H9 (cell line): Measurements from ENCODE around the gene B4GAT1. TPM values are rescaled to one million over a fixed set of nuclear protein-coding genes. Genes with fewer than 3 reads are reported as not detected.

Experiments used
- DNase-seq: peaks from one replicate; pipeline ENCODE4 v3.0.0-alpha.2; 2017
- H2AFZ ChIP-seq: one replicate; pipeline ENCODE4 v1.6.1; 2013; ENCODE audit warnings: mild to moderate bottlenecking, low read length, control low read depth, moderate library complexity
- H2AK5ac ChIP-seq: 2 replicates; pipeline ENCODE4 v1.6.1; 2013; ENCODE audit warnings: low read length, control low read depth, mixed read lengths; ENCODE audit not compliant: insufficient read length
- H2BK120ac ChIP-seq: one replicate; pipeline ENCODE4 v1.6.1; 2013; ENCODE audit warnings: low read depth, mild to moderate bottlenecking, low read length, control low read depth, inconsistent platforms; ENCODE audit not compliant: poor library complexity, severe bottlenecking
- H2BK12ac ChIP-seq: 2 replicates; pipeline ENCODE4 v1.6.1; 2013; ENCODE audit warnings: low read length, control low read depth, mixed read lengths, low read depth; ENCODE audit not compliant: insufficient read length
- H2BK15ac ChIP-seq: 2 replicates; pipeline ENCODE4 v1.6.1; 2013; ENCODE audit warnings: low read depth, low read length, control low read depth
- H2BK20ac ChIP-seq: one replicate; pipeline ENCODE4 v1.6.1; 2013; ENCODE audit warnings: low read depth, mild to moderate bottlenecking, low read length, control low read depth, inconsistent platforms; ENCODE audit not compliant: poor library complexity, severe bottlenecking
- H2BK5ac ChIP-seq: 2 replicates; pipeline ENCODE4 v1.6.1; 2013; ENCODE audit warnings: low read length, control low read depth, mixed read lengths; ENCODE audit not compliant: insufficient read length
- H3K14ac ChIP-seq: 2 replicates; pipeline ENCODE4 v1.6.1; 2013; ENCODE audit warnings: low read length, control low read depth; ENCODE audit not compliant: insufficient read depth
- H3K18ac ChIP-seq: 2 replicates; pipeline ENCODE4 v1.6.1; 2013; ENCODE audit warnings: low read depth, mild to moderate bottlenecking, mixed read lengths, low read length, control low read depth; ENCODE audit not compliant: insufficient read length
- H3K23ac ChIP-seq: 2 replicates; pipeline ENCODE4 v1.6.1; 2013; ENCODE audit warnings: low read length, control low read depth, mixed read lengths, low read depth; ENCODE audit not compliant: insufficient read length
- H3K23me2 ChIP-seq: 2 replicates; pipeline ENCODE4 v1.6.1; 2013; ENCODE audit warnings: low read depth, mild to moderate bottlenecking, mixed read lengths, low read length, control low read depth; ENCODE audit not compliant: insufficient read length, poor library complexity, severe bottlenecking
- H3K27ac ChIP-seq: 2 replicates; pipeline ENCODE4 v1.5.1; 2013; ENCODE audit warnings: low read length, control low read depth, mixed read lengths, low read depth; ENCODE audit not compliant: insufficient read length
- H3K27me3 ChIP-seq: 2 replicates; pipeline ENCODE4 v1.6.1; 2013; ENCODE audit warnings: low read length, control low read depth, inconsistent platforms; ENCODE audit not compliant: insufficient read depth
- H3K4ac ChIP-seq: 2 replicates; pipeline ENCODE4 v1.6.1; 2013; ENCODE audit warnings: low read depth, mild to moderate bottlenecking, control low read depth, inconsistent platforms, low read length, moderate library complexity
- H3K4me1 ChIP-seq: 2 replicates; pipeline ENCODE4 v1.6.1; 2013; ENCODE audit warnings: low read length, control low read depth, inconsistent platforms; ENCODE audit not compliant: insufficient read depth
- H3K4me2 ChIP-seq: 2 replicates; pipeline ENCODE4 v1.6.1; 2013; ENCODE audit warnings: low read length, control low read depth, mixed read lengths; ENCODE audit not compliant: insufficient read length, insufficient read depth
- H3K56ac ChIP-seq: 2 replicates; pipeline ENCODE4 v1.6.1; 2013; ENCODE audit warnings: low read depth, mild to moderate bottlenecking, mixed read lengths, low read length, control low read depth; ENCODE audit not compliant: insufficient read length
- H3K79me1 ChIP-seq: 2 replicates; pipeline ENCODE4 v1.6.1; 2013; ENCODE audit warnings: low read depth, mild to moderate bottlenecking, moderate library complexity, low read length, control low read depth, inconsistent platforms; ENCODE audit not compliant: insufficient read depth, poor library complexity, severe bottlenecking
- H3K79me2 ChIP-seq: 2 replicates; pipeline ENCODE4 v1.6.1; 2013; ENCODE audit warnings: low read length, control low read depth, inconsistent platforms; ENCODE audit not compliant: insufficient read depth
- H3K9ac ChIP-seq: 2 replicates; pipeline ENCODE4 v1.6.1; 2013; ENCODE audit warnings: low read length, control low read depth, mixed read lengths; ENCODE audit not compliant: insufficient read length; ENCODE audit errors: extremely low read depth
- H3K9me3 ChIP-seq: one replicate; pipeline ENCODE4 v1.6.1; 2013; ENCODE audit warnings: low read depth, low read length, inconsistent platforms; ENCODE audit not compliant: control insufficient read depth
- H3T11ph ChIP-seq: one replicate; pipeline ENCODE4 v1.6.1; 2013; ENCODE audit warnings: mild to moderate bottlenecking, low read length, control low read depth, inconsistent platforms
- H4K20me1 ChIP-seq: one replicate; pipeline ENCODE4 v1.6.1; 2013; ENCODE audit not compliant: control insufficient read depth, insufficient read length, insufficient read depth
- H4K5ac ChIP-seq: 2 replicates; pipeline ENCODE4 v1.6.1; 2013; ENCODE audit warnings: low read depth, mild to moderate bottlenecking, mixed read lengths, low read length, control low read depth; ENCODE audit not compliant: insufficient read length
- H4K8ac ChIP-seq: replicated peaks from 2 replicates; pipeline ENCODE4 v1.6.1; 2013; ENCODE audit warnings: low read length, control low read depth, mixed read lengths, low read depth; ENCODE audit not compliant: insufficient read length
- H4K91ac ChIP-seq: 2 replicates; pipeline ENCODE4 v1.6.1; 2013; ENCODE audit warnings: low read depth, mild to moderate bottlenecking, moderate library complexity, mixed read lengths, low read length, control low read depth; ENCODE audit not compliant: insufficient read length
- H3K27ac Mint-ChIP-seq, 3 experiments: 2 replicates in 2 of 3; 3 replicates in 1 of 3; pipeline ENCODE4 v1.8.0; 2020 to 2021; ENCODE audit warnings: mixed read lengths in 3 of 3, mild to moderate bottlenecking in 1 of 3, moderate library complexity in 1 of 3
- H3K27me3 Mint-ChIP-seq: 2 replicates; pipeline ENCODE4 v1.8.0; 2021; ENCODE audit warnings: low read depth, mild to moderate bottlenecking, moderate library complexity, mixed read lengths
- H3K36me3 Mint-ChIP-seq, 3 experiments: 2 replicates in 2 of 3; 3 replicates in 1 of 3; pipeline ENCODE4 v1.8.0; 2020 to 2021; ENCODE audit warnings: low read depth in 3 of 3, mixed read lengths in 3 of 3; ENCODE audit not compliant: insufficient read depth in 1 of 3
- H3K4me1 Mint-ChIP-seq, 2 experiments: 2 replicates each; pipeline ENCODE4 v1.8.0; 2020; ENCODE audit warnings: mixed read lengths in 2 of 2
- H3K4me3 Mint-ChIP-seq, 2 experiments: 2 replicates in 1 of 2; 3 replicates in 1 of 2; pipeline ENCODE4 v1.8.0; 2020 to 2021; ENCODE audit warnings: mild to moderate bottlenecking in 2 of 2, mixed read lengths in 2 of 2, moderate library complexity in 1 of 2
- H3K9me3 Mint-ChIP-seq, 2 experiments: 2 replicates in 1 of 2; 3 replicates in 1 of 2; pipeline ENCODE4 v1.8.0; 2020; ENCODE audit warnings: mild to moderate bottlenecking in 2 of 2, mixed read lengths in 2 of 2, moderate library complexity in 1 of 2
- CTCF ChIP-seq: fragments of 200-600 bp; sonication (generic); conservative IDR thresholded peaks from 3 replicates; pipeline ENCODE4 v1.8.0; 2021; ENCODE audit warnings: antibody characterized with exemption, mild to moderate bottlenecking
- WGBS: extraction: QIAGEN DNeasy Blood & Tissue Kit; methylation state at CpG from one replicate; pipeline ENCODE4 v1.1.7; 2013; ENCODE audit warnings: missing lambda C conversion rate, low lambda C conversion rate, mixed read lengths; ENCODE audit not compliant: insufficient read length; ENCODE audit errors: extremely low coverage; 5-methylcytosine and 5-hydroxymethylcytosine counted together
- total RNA-seq: library from RNA; stranded (reverse); gene quantifications from 2 replicates; pipeline ENCODE4 v1.2.1, GENCODE V29; 2021

The B4GAT1 gene
- total RNA-seq, 1 experiment from 2014 or later, result 24.3 TPM

- H4K91ac ChIP-seq, result no peak overlapping the region
- peaks cover 38 to 58% (median 48%) of the 10 kb centered on the region in 3 experiments for H3K36me3 Mint-ChIP-seq
- H3K18ac ChIP-seq, result no peak overlapping the region
- H3K79me2 ChIP-seq, result no peaks in the 10 kb centered on the region; the same call in 1 of the 2 replicates
- H4K20me1 ChIP-seq, result no peaks in the 10 kb centered on the region
- H3K23ac ChIP-seq, result no peak overlapping the region
- H3K9ac ChIP-seq, result no peak overlapping the region
- no peak for DNase-seq
- no peak overlapping the region for H2AK5ac ChIP-seq
- H3K23me2 ChIP-seq, result peaks cover 5% of the 10 kb centered on the region
- no peaks in the 10 kb centered on the region for H3K79me1 ChIP-seq
- H3K9me3 Mint-ChIP-seq, result no peaks in the 10 kb centered on the region
- no peak overlapping the region for H2BK12ac ChIP-seq
- H3K4ac ChIP-seq, result no peak overlapping the region
- peaks cover 19 to 21% of the 10 kb centered on the region in 2 experiments for H3K4me1 Mint-ChIP-seq
- no peak overlapping the region for H3T11ph ChIP-seq
- H4K8ac ChIP-seq, result no peak overlapping the region
- no peaks in the 10 kb centered on the region for H3K4me1 ChIP-seq
- peak overlapping the region; percentile 83 to 97 (median 97); a peak in 6 of 7 replicates for H3K27ac Mint-ChIP-seq
- no peak overlapping the region for H3K56ac ChIP-seq
- WGBS, result no CpG with 5 or more reads among the region's 25 CpGs
- TF ChIP-seq CTCF, result no peak
- H3K4me3 Mint-ChIP-seq, result peak overlapping the region; percentile 92 to 97
- no peak overlapping the region for H2AFZ ChIP-seq
- H3K14ac ChIP-seq, result no peak overlapping the region
- peak overlapping the region; percentile 73 for H3K4me2 ChIP-seq
- no peak overlapping the region for H4K5ac ChIP-seq
- no peaks in the 10 kb centered on the region for H3K27me3 ChIP-seq
- no peak overlapping the region for H2BK120ac ChIP-seq
- H2BK15ac ChIP-seq, result no peak overlapping the region
- H2BK20ac ChIP-seq, result no peak overlapping the region
- H3K9me3 ChIP-seq, result no peaks in the 10 kb centered on the region
- H3K27ac ChIP-seq, result no peak overlapping the region
- no peak overlapping the region for H2BK5ac ChIP-seq
- no peaks in the 10 kb centered on the region; the same call in 1 of the 2 replicates for H3K27me3 Mint-ChIP-seq
Observed at GRCh38 chr11:66369073-66369894, 21.9 kb upstream of the B4GAT1 start.
